C4-2B (cell line): ENCODE measurements around the gene LYRM9.

Experiments used
- H3K27ac ChIP-seq: fragments of 450-650 bp; 2 replicates; pipeline ENCODE4 v1.5.1; 2017
- ZFX ChIP-seq: fragments of 450-650 bp; IDR thresholded peaks from 2 replicates; pipeline ENCODE4 v1.6.1; 2017
- TF ChIP-seq, protein P1 (sequence below): fragments of 450-650 bp; conservative IDR thresholded peaks from 2 replicates; pipeline ENCODE4 v1.5.1; 2017; ENCODE audit warnings: mild to moderate bottlenecking

The LYRM9 gene

DNA sequence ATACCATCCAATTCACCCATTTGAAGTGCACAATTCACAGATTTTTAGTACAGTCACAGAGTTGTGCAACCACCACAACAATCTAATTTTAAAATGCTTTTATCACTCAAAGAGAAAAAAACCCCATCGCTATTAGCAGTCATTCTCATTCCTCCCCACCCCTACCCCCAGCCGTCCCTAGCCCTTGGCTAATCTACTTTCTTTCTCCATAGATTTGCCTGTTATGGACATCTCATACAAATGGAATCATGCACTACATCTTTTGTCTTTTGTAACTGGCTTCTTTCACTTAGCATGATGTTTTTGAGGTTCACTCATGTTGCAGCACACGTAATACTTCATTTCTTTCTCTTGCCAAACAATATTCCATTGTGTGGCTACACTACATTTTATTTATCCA lies 20.4 kb downstream of the LYRM9 start:
- no peak for TF ChIP-seq ZFX
- TF ChIP-seq, protein P1, sequence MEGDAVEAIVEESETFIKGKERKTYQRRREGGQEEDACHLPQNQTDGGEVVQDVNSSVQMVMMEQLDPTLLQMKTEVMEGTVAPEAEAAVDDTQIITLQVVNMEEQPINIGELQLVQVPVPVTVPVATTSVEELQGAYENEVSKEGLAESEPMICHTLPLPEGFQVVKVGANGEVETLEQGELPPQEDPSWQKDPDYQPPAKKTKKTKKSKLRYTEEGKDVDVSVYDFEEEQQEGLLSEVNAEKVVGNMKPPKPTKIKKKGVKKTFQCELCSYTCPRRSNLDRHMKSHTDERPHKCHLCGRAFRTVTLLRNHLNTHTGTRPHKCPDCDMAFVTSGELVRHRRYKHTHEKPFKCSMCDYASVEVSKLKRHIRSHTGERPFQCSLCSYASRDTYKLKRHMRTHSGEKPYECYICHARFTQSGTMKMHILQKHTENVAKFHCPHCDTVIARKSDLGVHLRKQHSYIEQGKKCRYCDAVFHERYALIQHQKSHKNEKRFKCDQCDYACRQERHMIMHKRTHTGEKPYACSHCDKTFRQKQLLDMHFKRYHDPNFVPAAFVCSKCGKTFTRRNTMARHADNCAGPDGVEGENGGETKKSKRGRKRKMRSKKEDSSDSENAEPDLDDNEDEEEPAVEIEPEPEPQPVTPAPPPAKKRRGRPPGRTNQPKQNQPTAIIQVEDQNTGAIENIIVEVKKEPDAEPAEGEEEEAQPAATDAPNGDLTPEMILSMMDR, result no peak
- no peak overlapping the region for H3K27ac ChIP-seq

DNA sequence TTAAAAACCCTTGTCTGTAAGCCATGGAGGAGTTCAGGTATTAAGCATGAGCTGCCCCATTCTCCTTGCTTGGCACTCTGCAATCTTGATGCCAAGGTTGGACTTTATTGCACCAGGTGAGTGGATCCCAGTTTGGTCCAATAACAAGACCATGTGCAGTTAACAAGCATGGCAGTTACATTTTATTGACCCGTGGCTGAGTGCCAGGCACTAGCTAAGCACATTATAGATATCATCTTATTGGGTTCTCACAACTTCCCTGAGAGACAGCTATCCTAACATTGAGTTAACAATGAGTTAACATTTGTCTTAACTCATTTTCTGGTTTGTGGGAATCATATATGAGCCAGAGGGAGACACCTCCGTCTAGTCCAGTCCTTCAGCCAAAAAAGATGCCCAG lies 21.8 kb downstream of the LYRM9 start:
- TF ChIP-seq ZFX, result no peak
- TF ChIP-seq, protein P1, result no peak
- no peak overlapping the region; the same call in 1 of the 2 replicates for H3K27ac ChIP-seq

DNA sequence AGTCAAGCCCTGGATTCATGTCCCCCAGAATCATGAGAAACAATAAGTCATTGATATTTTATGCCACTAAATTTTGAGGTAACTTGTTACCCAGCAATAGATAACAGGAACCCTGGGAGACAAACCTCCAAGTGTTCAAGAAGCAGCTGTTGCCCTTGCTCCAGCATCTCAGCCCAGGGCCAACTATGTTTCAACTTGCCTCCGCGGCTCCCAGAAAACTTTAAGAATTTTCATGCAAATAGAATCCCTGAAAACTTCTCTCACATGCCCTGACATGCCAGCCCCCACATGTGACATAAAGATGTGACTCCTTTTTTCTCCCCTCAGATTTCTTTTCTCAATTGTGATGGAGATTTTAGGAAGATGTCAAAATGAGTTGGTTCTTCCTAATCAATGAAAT lies 22.8 kb downstream of the LYRM9 start:
- TF ChIP-seq, protein P1, result no peak
- TF ChIP-seq ZFX, result no peak
- H3K27ac ChIP-seq, result no peak overlapping the region

DNA sequence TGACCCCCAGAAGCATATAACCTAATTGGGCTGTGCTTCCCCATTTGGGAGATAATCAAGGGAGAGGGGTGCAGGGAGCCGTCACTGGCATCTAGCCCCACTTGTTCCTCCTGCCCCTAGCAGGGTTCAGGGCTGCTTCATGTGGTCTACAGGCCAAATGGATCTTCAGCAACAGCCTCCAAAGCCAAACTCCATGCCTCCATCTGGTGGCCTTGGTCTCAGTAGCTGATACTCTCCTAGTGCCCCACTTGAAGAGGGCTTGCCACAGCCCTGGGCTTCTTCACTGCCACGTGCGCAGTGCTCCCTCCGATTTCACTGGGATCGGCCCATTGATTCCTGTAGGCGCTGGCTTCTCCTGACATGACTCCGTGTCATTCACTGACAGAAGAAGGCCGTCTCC lies 24.6 kb downstream of the LYRM9 start:
- TF ChIP-seq ZFX, result no peak
- TF ChIP-seq, protein P1, result no peak
- no peak overlapping the region for H3K27ac ChIP-seq

DNA sequence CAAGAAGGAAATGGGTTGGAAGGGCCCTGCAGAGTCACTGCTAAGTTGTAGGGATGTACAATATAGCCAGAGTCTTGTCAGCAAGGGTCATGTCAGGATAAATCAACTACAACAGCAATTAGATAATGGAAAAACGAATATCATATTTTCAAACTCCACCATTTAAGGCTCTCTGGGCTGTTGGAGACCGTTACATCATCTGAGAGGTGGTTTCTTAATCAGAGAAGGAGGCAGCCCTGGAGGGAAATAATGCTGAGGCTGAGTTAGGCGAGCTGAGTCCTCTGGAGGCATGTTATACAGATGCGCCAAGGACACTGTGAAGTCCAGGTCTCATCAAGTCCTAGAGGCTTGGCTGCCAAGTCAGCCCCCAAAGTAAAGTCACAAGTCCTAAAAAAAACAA lies 30.3 kb downstream of the LYRM9 start:
- TF ChIP-seq, protein P1, result no peak
- TF ChIP-seq ZFX, result no peak
- H3K27ac ChIP-seq, result no peak overlapping the region

DNA sequence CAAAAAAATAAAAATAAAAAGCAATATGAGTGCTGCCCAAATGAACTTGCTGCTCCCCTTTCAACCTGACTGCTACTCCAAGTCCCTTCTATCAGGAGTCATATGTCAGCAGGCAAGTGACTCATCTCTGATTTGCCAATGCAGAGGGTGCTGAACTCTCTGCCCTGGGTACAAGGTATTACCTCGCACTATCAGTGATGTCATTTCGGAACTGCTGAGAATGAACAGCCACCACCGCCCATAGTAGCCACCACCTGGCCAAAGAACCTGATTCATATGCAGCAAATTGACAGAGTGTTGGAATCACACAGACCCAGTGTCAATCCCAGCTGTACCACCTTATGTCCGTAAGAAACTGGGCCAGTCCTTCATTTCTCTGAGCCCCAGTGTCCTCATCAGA lies 31.2 kb downstream of the LYRM9 start:
- TF ChIP-seq ZFX, result no peak
- TF ChIP-seq, protein P1, result no peak
- no peak overlapping the region for H3K27ac ChIP-seq

DNA sequence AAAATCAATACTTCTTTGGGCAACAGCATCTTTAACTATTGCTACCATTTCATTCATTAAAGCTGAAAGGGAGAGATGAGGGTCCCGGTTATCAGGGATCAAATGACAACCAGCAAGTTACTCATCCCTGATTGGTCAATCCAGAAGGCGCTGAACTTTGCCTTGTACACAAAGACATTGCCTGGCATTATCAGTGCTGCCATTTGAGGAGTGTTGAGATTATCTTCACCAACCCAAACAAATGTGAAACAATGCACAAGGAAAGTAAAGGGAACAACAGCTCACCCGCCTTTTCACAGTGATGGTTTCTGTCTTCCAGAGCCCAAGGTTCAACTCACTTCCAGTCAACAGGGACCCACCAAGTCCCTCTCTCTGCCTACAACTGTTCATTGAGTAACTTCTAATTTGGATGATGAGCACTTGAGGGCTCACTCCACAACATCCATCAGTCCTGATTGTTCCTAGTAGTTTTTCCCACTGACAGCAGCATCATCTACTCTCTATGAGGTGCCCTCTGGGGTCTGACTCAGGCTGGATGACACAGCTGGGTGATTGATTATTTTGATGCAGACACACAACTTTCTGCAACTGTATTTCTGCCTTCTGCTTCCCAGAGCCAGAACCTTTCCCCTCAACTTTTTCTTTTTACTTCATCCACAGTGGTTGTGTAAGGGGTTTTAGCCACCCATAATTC lies 32.0 kb downstream of the LYRM9 start:
- H3K27ac ChIP-seq, result no peak overlapping the region
- TF ChIP-seq, protein P1, result no peak
- no peak for TF ChIP-seq ZFX
